Liver (tissue), 3 donors: ENCODE measurements around the gene TXK.

Source experiments
- ATF3 ChIP-seq: IDR thresholded peaks from 2 replicates; pipeline ENCODE4 v1.6.1; 2016; ENCODE audit warnings: antibody characterized with exemption
- EGR1 ChIP-seq, 2 donors: IDR thresholded peaks; 2 replicates each; pipeline ENCODE4 v1.6.1; 2016 to 2018; ENCODE audit warnings: antibody characterized with exemption in 2 of 2, low read depth in 2 of 2
- GABPA ChIP-seq, 2 donors: IDR thresholded peaks in 1 of 2; conservative IDR thresholded peaks in 1 of 2; 2 replicates each; pipeline ENCODE4 v1.6.1; 2016; ENCODE audit warnings: antibody characterized with exemption in 2 of 2, mild to moderate bottlenecking in 1 of 2, moderate library complexity in 1 of 2
- JUND ChIP-seq, 2 donors: IDR thresholded peaks; 2 replicates each; pipeline ENCODE4 v1.6.1; 2016; ENCODE audit warnings: antibody characterized with exemption in 2 of 2
- RAD21 ChIP-seq, 2 donors: IDR thresholded peaks; 2 replicates each; pipeline ENCODE4 v1.6.1; 2016; ENCODE audit warnings: antibody characterized with exemption in 2 of 2, mild to moderate bottlenecking in 2 of 2
- SP1 ChIP-seq: IDR thresholded peaks from 2 replicates; pipeline ENCODE4 v1.6.1; 2018; ENCODE audit warnings: antibody characterized with exemption, mild to moderate bottlenecking
- TAF1 ChIP-seq: conservative IDR thresholded peaks from 2 replicates; pipeline ENCODE4 v1.6.1; 2016; ENCODE audit warnings: antibody characterized with exemption, mild to moderate bottlenecking
- YY1 ChIP-seq: IDR thresholded peaks from 2 replicates; pipeline ENCODE4 v1.6.1; 2016; ENCODE audit warnings: antibody characterized with exemption, mild to moderate bottlenecking
- ZBTB33 ChIP-seq: IDR thresholded peaks from 2 replicates; pipeline ENCODE4 v1.6.1; 2016; ENCODE audit warnings: antibody characterized with exemption
- TF ChIP-seq, protein P1 (sequence below): fragments of 150-350 bp; IDR thresholded peaks from 2 replicates; pipeline ENCODE4 v1.5.1; 2017; ENCODE audit warnings: improper control_type of control experiment, low read depth, low read length; ENCODE audit not compliant: missing input control
- TF ChIP-seq, protein P2 (sequence below): IDR thresholded peaks from 2 replicates; pipeline ENCODE4 v1.6.1; 2016; ENCODE audit warnings: antibody characterized with exemption, mild to moderate bottlenecking
- donor health status: healthy.
- donor health status: healthy.

GRCh38 chr4:48156423-48156822 lies 22.4 kb upstream of the TXK start:
- TF ChIP-seq, protein P1, sequence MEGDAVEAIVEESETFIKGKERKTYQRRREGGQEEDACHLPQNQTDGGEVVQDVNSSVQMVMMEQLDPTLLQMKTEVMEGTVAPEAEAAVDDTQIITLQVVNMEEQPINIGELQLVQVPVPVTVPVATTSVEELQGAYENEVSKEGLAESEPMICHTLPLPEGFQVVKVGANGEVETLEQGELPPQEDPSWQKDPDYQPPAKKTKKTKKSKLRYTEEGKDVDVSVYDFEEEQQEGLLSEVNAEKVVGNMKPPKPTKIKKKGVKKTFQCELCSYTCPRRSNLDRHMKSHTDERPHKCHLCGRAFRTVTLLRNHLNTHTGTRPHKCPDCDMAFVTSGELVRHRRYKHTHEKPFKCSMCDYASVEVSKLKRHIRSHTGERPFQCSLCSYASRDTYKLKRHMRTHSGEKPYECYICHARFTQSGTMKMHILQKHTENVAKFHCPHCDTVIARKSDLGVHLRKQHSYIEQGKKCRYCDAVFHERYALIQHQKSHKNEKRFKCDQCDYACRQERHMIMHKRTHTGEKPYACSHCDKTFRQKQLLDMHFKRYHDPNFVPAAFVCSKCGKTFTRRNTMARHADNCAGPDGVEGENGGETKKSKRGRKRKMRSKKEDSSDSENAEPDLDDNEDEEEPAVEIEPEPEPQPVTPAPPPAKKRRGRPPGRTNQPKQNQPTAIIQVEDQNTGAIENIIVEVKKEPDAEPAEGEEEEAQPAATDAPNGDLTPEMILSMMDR = no peak
- no peak for TF ChIP-seq EGR1 (IDR thresholded peaks at IDR 0.05; ENCODE audit: low read depth in 2 of 2)
- no peak for TF ChIP-seq RAD21 (IDR thresholded peaks at IDR 0.05)
- TF ChIP-seq ATF3 = no peak
- TF ChIP-seq, protein P2, sequence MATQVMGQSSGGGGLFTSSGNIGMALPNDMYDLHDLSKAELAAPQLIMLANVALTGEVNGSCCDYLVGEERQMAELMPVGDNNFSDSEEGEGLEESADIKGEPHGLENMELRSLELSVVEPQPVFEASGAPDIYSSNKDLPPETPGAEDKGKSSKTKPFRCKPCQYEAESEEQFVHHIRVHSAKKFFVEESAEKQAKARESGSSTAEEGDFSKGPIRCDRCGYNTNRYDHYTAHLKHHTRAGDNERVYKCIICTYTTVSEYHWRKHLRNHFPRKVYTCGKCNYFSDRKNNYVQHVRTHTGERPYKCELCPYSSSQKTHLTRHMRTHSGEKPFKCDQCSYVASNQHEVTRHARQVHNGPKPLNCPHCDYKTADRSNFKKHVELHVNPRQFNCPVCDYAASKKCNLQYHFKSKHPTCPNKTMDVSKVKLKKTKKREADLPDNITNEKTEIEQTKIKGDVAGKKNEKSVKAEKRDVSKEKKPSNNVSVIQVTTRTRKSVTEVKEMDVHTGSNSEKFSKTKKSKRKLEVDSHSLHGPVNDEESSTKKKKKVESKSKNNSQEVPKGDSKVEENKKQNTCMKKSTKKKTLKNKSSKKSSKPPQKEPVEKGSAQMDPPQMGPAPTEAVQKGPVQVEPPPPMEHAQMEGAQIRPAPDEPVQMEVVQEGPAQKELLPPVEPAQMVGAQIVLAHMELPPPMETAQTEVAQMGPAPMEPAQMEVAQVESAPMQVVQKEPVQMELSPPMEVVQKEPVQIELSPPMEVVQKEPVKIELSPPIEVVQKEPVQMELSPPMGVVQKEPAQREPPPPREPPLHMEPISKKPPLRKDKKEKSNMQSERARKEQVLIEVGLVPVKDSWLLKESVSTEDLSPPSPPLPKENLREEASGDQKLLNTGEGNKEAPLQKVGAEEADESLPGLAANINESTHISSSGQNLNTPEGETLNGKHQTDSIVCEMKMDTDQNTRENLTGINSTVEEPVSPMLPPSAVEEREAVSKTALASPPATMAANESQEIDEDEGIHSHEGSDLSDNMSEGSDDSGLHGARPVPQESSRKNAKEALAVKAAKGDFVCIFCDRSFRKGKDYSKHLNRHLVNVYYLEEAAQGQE = no peak
- no peak for TF ChIP-seq GABPA (IDR thresholded peaks at IDR 0.05 in 1 of 2, conservative IDR thresholded peaks at IDR 0.05 in 1 of 2)
- no peak for TF ChIP-seq ZBTB33
- TF ChIP-seq YY1 = no peak
- no peak for TF ChIP-seq TAF1
- TF ChIP-seq SP1 = no peak
- no peak for TF ChIP-seq JUND (IDR thresholded peaks at IDR 0.05)
